MM.1S (cell line): Measurements from ENCODE around the gene TNXB.

Experiments
- CTCF ChIP-seq: fragments of 300-600 bp; sonication (generic); IDR thresholded peaks from 2 replicates; pipeline ENCODE4 v1.5.1; 2016; ENCODE audit warnings: antibody characterized with exemption, low read length, mixed read lengths
- EZH2phosphoT487 ChIP-seq: fragments of 300-600 bp; sonication (generic); IDR thresholded peaks from 2 replicates; pipeline ENCODE4 v1.6.1; 2018; ENCODE audit warnings: antibody characterized with exemption, low read length

- TF ChIP-seq CTCF, result no peak
- TF ChIP-seq EZH2phosphoT487, result no peak
These were observed 20.4 kb upstream of the TNXB start for GRCh38 chr6:32129297-32130088.
